ENCODE measurements around the gene PRXL2C.
A peak's percentile ranks its signal among the peaks of the same experiment; 100 is the strongest.
"Not testable (repeated sequence)": the region's sequence is repeated elsewhere in the genome, so short reads cannot be mapped to it uniquely, and the experiment has no call there.

Gene PRXL2C, protein sequence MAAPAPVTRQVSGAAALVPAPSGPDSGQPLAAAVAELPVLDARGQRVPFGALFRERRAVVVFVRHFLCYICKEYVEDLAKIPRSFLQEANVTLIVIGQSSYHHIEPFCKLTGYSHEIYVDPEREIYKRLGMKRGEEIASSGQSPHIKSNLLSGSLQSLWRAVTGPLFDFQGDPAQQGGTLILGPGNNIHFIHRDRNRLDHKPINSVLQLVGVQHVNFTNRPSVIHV

DNA sequence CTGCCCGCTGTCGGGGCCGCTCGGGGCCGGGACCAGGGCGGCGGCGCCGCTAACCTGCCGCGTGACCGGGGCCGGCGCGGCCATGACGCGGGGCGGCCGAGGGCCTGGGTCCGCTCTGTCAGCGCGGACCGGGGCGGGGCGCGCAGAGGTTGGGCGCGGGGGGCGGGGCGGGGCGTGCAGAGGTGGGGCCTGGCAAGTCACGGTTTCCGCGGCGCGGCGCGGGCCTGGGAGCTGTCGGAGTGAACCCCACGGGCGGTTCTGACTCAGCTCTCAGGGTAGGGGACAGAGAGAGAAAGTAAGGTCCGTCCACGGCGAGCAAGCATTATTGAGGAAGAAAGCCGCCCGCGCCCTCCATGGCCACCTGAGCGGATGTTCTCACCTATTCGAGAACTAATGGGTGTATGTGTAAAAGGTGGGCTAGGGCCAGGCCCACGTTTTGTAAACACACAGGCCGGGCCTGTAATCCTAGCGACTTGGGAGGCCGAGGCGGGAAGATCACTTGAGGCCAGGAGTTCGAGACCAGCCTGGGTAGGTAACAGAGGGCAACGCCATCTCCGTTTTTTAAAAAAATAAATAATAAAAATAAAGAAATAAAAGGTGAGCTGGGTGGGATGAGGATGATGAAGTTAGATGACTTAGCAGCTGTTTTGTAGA lies at the start of gene PRXL2C:
PRXL2C (minus strand) TSS at position 120 of the 654 bp plus-strand sequence; CDS start at position 84, 36 bp downstream.
- peak in 1 of 2 donors; percentile 75 for DNase-seq

DNA sequence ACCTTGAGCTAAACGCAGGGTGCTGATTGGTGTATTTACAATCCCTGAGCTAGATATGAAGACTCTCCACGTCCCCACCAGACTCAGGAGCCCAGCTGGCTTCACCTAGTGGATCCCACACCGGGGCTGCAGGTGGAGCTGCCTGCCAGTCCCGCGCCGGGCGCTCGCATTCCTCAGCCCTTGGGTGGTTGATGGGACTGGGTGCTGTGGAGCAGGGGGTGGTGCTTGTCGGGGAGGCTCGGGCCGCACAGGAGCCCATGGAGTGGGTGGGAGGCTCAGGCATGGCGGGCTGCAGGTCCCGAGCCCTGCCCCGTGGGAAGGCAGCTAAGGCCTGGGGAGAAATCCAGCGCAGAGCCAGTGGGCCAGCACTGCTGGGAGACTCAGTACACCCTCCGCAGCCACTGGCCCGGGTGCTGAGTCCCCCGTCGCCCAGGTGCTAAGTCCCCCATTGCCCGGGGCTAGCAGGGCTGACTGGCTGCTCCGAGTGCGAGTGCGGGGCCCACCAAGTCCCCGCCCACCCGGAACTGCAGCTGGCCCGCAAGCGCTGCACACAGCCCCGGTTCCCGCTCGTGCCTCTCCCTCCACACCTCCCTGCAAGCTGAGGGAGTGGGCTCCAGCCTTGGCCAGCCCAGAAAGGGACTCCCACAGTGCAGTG lies 45.7 kb upstream of the PRXL2C start:
- not testable (repeated sequence) for DNase-seq

DNA sequence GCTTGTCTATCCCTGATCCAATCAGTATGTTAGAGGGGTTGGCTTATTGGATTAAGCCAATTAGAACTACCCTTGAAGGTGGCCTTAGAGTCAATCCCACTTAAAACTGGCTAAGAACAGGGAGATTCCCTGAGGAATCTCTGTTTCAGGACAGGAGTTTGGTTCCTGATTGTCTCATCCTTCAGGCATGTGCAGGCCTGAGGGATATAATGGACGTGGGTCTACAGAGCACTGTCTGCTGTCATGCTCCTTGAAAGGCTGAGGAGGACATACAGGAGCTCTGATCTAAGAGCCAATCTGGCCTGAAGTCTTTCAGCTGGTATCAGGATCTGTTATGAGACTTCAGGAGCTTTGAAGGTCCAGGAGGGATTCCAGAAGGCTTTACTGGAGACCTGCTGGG lies 36.2 kb upstream of the PRXL2C start:
- no peak for DNase-seq

DNA sequence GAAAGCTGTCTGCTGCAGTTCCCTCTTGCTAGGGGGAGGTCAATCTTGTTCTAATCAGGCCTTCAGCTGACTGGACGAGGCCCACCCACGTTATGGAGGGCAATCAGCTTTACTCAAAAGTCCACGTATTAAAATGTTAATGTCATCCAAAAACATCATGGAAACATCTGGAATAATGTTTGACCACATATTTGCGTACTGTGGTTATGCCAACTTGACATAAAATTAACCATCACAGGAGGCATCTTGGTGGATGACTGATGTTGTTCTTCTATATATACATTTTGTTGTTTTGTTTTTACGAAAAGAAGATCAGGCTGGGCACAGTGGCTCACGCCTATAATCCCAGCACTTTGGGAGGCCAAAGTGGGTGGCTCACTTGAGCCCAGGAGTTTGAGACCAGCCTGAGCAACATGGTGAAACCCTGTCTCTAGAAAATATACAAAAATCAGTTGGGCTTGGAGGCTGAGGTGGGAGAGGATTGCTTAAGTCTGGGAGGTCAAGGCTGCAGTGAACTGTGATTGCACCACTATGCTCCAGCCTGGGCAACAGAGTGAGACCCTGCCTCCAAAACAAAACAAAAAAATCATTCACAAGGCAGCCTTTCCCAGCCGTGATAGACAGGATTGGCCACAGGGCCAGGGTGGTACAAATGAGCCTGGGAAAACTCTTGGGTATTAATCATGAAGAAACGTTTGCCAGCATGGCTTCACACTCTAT lies 33.8 kb upstream of the PRXL2C start:
- no peak for DNase-seq

DNA sequence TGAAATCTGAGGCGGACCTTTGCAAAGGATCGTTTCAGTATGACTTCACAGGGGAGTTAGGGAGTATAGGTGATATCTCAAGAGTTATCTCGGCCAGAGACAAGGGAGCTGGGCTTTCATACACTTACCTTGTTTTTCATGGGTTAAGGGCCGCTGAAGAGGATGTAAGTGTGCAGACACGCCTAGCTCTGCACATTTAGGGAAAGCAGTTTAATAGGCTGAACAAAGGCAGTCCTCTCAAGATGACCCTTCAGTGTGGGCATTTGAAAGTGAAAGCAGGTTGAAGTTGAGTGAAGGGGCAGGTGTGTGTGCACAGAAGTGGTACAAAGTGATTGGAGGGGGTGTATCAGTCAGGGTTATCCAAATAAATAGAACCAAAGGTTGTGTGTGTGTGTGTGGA lies 33.1 kb upstream of the PRXL2C start:
- DNase-seq: no peak

DNA sequence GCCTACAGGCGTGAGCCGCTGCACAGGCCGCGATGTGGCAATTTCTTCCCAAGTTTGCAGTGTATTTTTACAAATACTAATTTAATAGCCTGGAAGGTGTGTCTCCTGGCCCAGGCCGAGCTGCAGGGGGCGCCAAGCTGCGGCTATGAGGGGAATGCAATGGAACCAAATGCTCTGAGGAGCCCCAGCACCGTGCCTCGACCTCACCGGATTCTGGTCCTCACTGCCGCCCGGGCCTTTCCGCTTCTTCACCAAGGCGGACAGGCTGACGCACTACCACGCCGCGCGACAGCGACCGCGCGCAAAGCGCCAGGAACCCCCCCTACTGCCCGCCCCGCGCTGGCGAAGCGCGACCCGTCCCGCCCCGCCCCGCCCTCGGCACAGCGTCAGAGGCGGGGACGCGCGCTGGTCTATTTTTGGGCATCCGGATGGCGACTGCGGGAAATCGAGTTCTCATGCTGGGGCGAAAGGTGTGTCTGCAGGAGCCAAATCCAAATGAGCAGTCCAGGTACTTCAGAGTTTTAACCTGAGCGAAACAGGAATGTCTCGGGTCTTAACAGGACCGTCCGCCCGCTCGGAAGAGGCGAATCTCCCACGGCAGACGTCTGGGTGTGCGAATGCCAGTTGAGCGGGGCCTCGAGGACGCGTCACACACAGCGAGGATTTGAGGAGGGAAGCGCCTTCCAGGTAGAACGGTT lies 31.7 kb upstream of the PRXL2C start:
- peak; percentile 59 to 72 for DNase-seq

DNA sequence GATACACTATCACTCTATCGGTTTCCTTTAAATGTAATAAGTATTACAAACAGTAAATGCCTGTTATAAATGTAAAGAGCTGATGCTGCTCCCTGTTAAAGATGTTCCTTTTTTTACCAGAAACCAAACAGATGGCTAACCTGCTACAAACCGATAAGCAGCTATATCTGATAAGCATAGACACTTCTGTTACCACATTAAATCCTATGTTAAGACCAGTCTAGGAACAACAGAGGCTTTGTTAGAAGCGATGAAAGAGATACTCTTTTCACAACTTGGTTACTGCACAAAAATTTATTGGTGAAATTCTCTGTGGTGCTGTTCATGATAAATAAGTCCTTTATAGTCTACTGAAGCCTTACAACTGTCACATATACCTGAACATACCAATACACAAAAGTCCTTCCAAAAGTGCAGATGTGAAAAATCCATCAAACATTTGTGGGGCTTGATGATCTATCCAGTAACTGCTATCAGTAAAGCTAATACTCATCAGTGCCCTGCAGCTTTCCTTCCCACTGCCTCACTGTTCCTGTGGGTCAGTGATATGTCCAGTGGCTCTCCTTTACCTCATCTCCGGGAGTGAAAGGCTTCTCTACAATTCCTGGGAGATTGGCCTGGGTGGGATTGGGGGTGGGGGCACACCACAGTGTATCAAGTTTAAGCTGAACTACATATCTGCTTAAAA lies 25.8 kb upstream of the PRXL2C start:
- no peak for DNase-seq

DNA sequence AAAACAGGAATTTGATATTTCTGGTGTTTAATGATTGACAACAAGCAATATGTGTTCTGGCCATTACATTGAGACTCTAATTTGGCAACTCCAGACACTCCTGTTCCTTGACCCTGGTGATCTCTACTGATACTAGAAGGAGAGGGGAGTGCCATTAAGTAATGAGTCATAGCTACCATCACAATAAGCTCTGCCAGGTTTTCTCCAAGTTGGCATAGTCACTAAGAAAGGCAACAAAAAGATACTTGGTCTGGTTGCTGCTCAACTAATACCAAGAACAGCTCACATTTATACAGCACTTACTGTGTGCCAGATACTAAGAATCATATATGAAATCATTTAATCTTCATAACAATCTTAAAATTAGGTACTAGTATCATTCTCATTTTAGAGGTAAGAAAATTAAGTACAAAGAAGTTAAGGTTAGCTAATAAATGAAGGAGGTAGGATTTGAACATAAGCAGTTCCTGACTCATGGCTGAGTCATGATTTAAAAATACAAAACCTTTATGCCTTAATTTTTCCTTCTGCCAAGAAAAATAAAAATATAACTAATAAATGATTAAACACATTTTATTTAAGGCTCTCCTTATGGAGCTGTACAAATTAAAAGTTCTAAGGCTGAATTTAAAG lies 19.9 kb upstream of the PRXL2C start:
- no peak for DNase-seq

DNA sequence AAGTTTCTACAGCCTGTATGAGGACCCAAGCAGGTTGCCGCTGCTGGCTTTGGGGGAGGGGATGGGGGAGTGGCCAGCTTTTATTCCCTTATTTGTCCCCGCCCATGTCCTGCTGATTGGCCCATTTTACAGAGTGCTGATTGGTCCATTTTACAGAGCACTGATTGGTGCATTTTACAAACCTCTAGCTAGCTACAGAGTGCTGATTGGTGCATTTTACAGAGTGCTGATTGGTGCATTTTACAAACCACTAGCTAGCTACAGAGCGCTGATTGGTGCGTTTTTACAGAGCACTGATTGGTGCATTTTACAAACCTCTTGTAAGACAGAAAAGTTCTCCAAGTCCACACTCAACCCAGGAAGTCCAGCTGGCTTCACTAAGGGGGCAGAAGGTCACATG lies 18.7 kb upstream of the PRXL2C start:
- DNase-seq: not testable (repeated sequence)

DNA sequence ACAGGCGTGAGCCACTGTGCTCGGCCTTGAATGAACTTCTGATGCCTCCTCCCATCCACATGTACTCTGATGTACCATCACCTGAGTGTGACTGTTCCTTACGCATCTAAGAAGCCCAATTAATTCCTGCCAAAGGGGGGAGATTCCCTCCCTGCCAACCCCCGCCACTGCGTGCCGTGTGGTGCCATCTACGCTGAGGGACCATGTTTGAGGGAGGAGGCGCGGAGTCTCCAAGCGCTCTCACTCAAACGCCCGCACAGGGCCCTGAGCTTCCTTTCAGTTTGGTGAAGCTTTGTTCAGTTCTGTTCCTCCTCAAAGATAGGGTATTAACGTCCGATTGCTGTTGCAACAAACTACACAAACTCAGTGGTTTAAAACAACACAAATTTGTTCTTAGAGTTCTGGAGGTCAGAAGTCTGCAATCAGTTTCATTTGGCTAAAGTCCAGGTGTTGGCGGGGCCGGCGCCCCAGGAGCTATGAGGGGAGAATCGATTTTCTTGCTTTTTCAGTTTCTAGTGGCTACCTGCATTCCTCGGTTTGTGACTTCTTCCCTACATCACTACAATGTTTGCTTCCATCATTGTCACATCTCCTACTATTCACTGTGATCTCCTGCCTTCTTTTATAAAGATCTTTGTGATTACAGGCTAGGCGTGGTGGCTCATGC lies 13.9 kb upstream of the PRXL2C start:
- DNase-seq: no peak

DNA sequence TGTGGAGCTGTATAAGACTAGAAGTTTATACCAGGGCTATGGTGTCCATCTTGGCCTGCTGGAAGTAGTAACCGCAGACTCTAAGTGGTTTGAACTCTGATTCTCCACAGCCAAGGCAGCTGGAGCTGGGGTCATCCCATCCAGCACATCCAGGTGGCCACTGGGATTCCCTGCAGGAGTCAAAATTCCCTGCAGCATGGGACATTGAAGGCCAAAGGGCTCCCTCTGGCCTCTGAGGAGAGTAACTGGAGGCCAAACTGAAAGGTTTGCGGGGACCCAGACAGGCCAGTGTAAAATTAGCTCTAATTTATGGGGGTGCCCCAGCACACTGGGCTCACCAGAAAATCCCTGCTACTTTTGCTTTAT lies 12.2 kb upstream of the PRXL2C start:
- no peak for DNase-seq

DNA sequence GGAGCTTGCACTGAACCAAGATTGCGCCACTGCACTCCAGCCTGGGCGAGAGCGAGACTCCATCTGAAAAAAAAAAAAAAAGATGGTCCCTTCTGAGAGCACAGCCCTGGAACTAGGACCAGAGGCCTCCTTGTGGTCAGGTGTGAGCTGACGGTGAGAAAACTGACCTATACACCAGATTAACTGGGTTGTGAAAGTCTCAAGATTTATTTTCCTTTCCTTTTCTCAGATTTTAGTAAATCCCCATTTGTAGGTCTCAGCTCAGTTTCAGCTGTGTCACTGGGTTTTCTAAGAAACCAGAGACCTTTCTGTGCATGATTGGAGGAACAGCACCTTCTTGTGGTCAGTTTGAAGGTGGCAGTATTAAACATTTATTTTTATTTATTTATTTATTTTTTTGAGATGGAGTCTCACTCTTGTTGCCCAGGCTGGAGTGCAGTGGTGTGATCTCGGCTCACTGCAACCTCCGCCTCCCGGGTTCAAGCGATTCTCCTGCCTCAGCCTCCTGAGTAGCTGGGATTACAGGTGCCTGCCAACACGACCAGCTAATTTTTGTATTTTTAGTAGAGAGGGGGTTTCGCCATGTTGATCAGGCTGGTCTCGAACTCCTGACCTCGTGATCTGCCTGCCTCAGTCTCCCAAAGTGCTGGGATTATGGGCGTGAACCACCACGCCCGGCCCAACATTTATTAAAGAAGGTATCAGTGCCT lies 11.7 kb upstream of the PRXL2C start:
- DNase-seq: peak in 1 of 2 donors; percentile 69

DNA sequence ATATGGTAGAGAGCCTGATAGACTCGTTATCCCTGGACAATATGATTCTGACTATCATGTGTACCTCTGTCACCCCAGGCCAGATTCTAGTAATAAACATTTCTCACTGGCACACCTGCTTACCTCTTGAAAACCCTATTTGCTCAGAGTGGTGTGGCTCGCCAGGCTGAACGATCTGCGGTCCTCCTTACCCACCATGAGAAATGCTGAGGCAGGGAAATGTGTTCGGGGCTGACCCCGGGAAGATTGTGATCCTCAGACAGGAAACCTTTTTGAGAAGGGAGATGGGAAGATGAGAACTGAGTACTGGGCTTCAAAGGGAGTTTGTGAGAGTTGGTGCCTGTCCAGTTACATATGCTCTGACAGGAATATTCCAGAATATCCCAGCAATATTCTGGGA lies 10.7 kb upstream of the PRXL2C start:
- no peak for DNase-seq

DNA sequence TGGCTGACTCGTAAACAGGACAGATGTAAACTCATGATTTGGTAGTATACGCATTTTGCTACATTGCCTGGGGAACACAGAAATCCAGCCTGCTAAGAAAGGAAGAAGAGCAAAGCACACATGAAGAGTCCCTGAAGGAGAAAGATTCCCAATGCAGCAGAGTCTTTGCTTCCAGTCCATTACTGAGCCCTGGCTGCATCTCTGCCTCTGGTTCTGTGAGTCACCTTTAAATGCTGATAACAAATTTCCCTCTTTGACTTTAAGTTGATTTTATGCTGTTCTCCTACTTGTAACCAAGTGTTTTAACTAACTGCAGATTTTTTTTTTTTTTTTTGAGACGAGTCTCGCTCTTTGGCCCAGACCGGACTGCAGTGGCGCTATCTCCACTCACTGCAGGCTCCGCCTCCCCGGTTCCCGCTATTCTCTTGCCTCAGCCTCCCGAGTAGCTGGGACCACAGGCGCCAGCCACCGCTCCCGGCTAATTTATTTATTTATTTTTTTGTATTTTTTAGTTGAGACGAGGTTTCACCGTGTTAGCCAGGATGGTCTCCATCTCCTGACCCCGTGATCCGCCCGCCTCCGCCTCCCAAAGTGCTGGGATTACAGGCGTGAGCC lies 8.5 kb upstream of the PRXL2C start:
- no peak for DNase-seq

DNA sequence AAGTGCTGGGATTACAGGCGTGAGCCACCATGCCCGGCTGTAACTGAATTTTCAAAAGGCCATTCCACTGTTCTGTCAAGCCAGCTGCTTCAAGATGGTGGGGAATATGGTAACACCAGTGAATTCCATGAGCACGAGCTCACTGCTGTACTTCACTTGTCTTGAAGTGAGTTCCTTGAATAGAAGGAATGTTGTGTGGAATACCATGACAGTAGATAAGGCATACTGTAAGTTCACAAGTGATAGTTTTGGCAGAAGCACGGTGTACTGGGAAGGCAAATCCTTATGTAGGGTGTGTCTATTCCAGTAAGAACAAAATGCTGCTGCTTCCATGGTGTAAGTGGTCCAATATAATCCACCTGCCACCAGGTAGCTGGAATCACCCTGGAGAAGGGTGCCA lies 6.6 kb upstream of the PRXL2C start:
- DNase-seq: no peak

DNA sequence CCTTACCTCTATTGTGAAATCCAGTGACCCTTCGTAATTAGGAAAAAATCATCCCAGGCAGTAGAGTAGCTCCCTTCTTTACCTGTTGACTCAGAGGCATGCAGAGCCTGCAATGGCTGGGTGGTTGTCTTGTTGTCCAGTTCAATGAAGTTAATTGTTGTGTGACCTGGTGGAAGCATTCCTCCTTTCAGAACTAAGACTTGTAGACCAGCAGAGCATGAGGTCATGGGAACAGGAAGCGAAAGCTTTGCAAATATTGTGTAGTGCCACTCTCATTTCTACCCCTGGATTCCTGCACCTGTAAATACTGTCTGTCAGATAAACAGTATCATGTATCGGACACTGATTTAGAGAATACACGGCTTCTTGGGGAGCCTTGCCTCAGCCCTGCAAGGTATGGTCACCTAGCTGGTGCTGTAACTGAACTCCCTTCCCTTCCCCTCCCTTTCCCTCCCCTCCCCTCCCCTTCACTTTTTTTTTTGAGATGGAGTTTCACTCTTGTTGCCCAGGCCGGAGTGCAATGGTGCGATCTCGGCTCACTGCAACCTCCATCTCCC lies 5.7 kb upstream of the PRXL2C start:
- no peak for DNase-seq

DNA sequence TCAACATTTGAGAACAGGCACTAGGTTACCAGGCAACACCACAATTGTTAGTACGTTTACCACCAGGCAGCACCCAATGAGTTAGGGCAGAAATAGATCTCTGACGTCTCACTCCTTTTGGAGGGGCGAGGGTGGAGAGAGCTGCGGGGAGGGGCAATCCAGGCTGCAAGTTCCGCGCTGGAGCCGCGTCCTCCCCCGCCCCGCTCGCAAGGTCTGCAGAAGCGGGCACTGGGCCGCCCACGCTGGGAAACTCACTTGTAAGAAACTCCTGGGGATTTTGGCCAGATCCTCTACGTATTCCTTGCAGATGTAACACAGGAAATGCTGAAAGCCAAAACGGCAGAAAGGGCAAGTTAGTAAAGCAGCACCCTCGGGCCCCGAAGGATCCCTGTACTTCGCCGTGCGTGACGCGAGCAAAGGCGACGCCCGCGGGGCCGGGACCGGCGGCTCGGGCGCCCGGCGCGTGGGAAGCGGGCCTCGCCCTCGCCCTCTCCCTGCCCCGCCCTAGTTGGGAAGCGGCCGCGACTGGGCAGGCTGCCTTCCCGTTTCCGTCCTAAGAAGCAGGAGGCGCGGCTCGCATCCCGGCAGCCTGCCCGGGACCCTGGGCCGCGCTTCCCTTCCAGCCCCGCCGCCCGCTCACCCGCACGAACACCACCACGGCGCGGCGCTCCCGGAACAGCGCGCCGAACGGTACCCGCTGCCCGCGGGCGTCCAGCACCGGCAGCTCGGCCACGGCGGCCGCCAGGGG lies 493 bp downstream of the PRXL2C start:
- peak; percentile 73 to 75 for DNase-seq

DNA sequence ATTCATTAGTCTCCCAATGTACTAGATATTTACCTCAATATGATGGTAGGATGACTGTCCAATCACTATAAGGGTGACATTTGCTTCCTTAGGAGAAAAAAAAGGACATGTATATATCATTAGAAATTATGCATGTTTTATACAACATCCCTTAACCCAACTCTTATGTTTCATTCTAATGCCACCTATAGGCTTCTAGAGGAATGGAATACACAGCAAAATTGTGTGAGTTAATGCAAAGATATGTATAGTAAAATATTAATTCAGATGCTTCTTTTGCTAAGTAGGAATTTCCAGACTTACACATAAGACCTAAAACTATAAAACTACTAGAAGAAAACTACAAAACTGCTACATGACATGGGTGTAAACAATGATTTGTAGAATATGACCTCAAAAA lies 3.5 kb downstream of the PRXL2C start:
- DNase-seq: peak in 1 of 2 donors; percentile 5

Measured in hippocampal formation (tissue), 2 donors.